Measurements from ENCODE around the gene CDC42BPA. TPM values are rescaled to one million over a fixed set of nuclear protein-coding genes. Genes with fewer than 3 reads are reported as not detected.

The CDC42BPA gene
- total and polyA plus RNA-seq, 2 of the 8 experiments (the other 6 are each of a cell fraction or from before 2014, with no cell fraction given), result 7.1 to 28.5 TPM

DNA sequence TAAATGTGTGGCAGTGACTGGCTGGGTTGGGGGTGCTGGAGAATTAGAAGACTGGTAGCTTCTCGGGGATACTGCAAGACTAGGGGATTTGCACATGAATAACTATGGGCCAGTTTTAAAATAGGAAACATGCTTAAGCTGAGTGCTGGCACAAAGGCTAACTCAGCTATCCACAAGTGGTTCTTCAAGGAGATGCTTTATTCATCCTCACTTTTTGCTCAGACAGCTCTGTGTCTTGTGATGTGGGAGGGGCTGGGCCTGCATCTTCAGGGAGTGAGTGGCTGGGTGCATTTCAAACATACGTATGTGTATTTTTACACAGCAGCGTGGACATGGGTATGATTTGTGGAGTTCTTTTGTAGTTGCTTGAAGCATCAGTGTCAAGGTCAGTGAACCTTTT, 375.9 kb downstream of the CDC42BPA start:
- CTCF ChIA-PET (ENCODE audit: partially characterized antibody), result interaction anchor here (1.0 kb wide), 1 partner anchor 35 kb away, joined by 3 read pairs; no protein-coding TSS in a partner anchor
- TF ChIP-seq, protein P1, sequence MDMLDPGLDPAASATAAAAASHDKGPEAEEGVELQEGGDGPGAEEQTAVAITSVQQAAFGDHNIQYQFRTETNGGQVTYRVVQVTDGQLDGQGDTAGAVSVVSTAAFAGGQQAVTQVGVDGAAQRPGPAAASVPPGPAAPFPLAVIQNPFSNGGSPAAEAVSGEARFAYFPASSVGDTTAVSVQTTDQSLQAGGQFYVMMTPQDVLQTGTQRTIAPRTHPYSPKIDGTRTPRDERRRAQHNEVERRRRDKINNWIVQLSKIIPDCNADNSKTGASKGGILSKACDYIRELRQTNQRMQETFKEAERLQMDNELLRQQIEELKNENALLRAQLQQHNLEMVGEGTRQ (IDR thresholded peaks at IDR 0.05; ENCODE audit: low read length), result no peak
- TF ChIP-seq JUND (IDR thresholded peaks at IDR 0.05; ENCODE audit: low read length) (no peak), SAP30 (IDR thresholded peaks at IDR 0.05; ENCODE audit: insufficient read depth, insufficient replicate concordance, low read length) (no peak), EGR1 (IDR thresholded peaks at IDR 0.05; ENCODE audit: borderline replicate concordance, low read depth, low read length) (no peak), HDAC2 (IDR thresholded peaks at IDR 0.05; ENCODE audit: borderline replicate concordance in 1 of 2, low read depth in 2 of 2, low read length in 2 of 2) (no peak), JUN (IDR thresholded peaks at IDR 0.05; ENCODE audit: low read depth, low read length) (no peak), RAD21 (IDR thresholded peaks at IDR 0.05 in 1 of 2, conservative IDR thresholded peaks at IDR 0.05 in 1 of 2; ENCODE audit: low read depth in 2 of 2, low read length in 2 of 2) (no peak), ZNF274 (IDR thresholded peaks at IDR 0.05; ENCODE audit: borderline replicate concordance, extremely low read depth, low read length) (no peak), FOSL1 (IDR thresholded peaks at IDR 0.05; ENCODE audit: insufficient read depth, low read depth, low read length) (no peak), TEAD4 (IDR thresholded peaks at IDR 0.05; ENCODE audit: low read depth, low read length) (no peak)
- TF ChIP-seq, protein P2, sequence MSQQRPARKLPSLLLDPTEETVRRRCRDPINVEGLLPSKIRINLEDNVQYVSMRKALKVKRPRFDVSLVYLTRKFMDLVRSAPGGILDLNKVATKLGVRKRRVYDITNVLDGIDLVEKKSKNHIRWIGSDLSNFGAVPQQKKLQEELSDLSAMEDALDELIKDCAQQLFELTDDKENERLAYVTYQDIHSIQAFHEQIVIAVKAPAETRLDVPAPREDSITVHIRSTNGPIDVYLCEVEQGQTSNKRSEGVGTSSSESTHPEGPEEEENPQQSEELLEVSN (IDR thresholded peaks at IDR 0.05), result no peak

More for the DNA sequence above, 375.9 kb downstream of the CDC42BPA start:
- Histone ChIP-seq H2BK120ac (replicated peaks; ENCODE audit: low read depth, low read length) (no peak overlapping the region), H3K4ac (replicated peaks; ENCODE audit: insufficient read length, low read depth, low read length) (no peak overlapping the region), H3K4me3 (ENCODE audit: extremely low read depth in 1 of 4, insufficient read depth in 2 of 4, low read depth in 3 of 4, low read length in 4 of 4) (no peak overlapping the region), H4K5ac (ENCODE audit: insufficient read length, low read depth, low read length) (no peak overlapping the region), H3K9me3 (ENCODE audit: insufficient read depth in 2 of 2, low read depth in 1 of 2, low read length in 1 of 2) (no peaks in the 10 kb centered on the region), H3K14ac (ENCODE audit: insufficient read length) (no peak overlapping the region), H3K36me3 (ENCODE audit: control insufficient read depth in 2 of 4, insufficient read depth in 4 of 4, low read length in 3 of 4) (no peaks in the 10 kb centered on the region), H2BK15ac (ENCODE audit: low read length) (no peak overlapping the region), H3K79me1 (ENCODE audit: low read depth, low read length) (peaks cover 10% of the 10 kb centered on the region), H3K4me1 (replicated peaks in 1 of 4; ENCODE audit: control insufficient read depth in 3 of 4, insufficient read depth in 4 of 4, low read length in 3 of 4) (peaks cover 2 to 11% (median 5%) of the 10 kb centered on the region in 4 experiments), H3K27me3 (replicated peaks in 1 of 4; ENCODE audit: control insufficient read depth in 3 of 4, extremely low read depth in 1 of 4, insufficient read depth in 3 of 4, low read length in 3 of 4) (peaks cover 0 to 2% (median 0%) of the 10 kb centered on the region in 4 experiments; a peak in 3 of 7 replicates), H3K4me2 (ENCODE audit: insufficient read depth in 1 of 2, low read depth in 2 of 2, low read length in 2 of 2) (peak overlapping the region; percentile 10 to 33; a peak in 2 of 4 replicates), H2AK5ac (ENCODE audit: low read depth, low read length) (no peak overlapping the region), H2BK20ac (ENCODE audit: low read length) (no peak overlapping the region), H4K20me1 (replicated peaks in 1 of 2; ENCODE audit: control insufficient read depth in 1 of 2, insufficient read depth in 2 of 2, low read length in 2 of 2) (peaks cover 1 to 3% of the 10 kb centered on the region in 2 experiments), H2BK5ac (ENCODE audit: low read depth, low read length) (no peak overlapping the region; the same call in 1 of the 2 replicates), H3K23ac (ENCODE audit: insufficient read length) (no peak overlapping the region), H3K9ac (replicated peaks in 1 of 4; ENCODE audit: extremely low read depth in 1 of 4, low read depth in 3 of 4, low read length in 3 of 4) (no peak overlapping the region), H3K27ac (ENCODE audit: low read depth, low read length) (no peak overlapping the region), H2AFZ (ENCODE audit: low read length) (no peak overlapping the region), H2BK12ac (ENCODE audit: low read depth, low read length) (no peak overlapping the region), H3K56ac (replicated peaks; ENCODE audit: insufficient read length, low read depth, low read length) (no peak overlapping the region), H3K18ac (ENCODE audit: extremely low read depth, low read length) (0 out of 2 replicates have a peak overlapping the region, but pooled peaks have one; percentile 24), H3K23me2 (ENCODE audit: low read depth, low read length) (peaks cover 9% of the 10 kb centered on the region), H4K8ac (ENCODE audit: extremely low read depth, insufficient read depth, low read length) (no peak overlapping the region), H3K79me2 (ENCODE audit: control insufficient read depth in 1 of 2, insufficient read depth in 2 of 2, low read length in 2 of 2) (peaks cover 0 to 62% of the 10 kb centered on the region in 2 experiments; a peak in 2 of 4 replicates), H4K91ac (replicated peaks; ENCODE audit: insufficient read length, low read length) (no peak overlapping the region)
- WGBS, 2 experiments (ENCODE audit: extremely low coverage in 1 of 2, insufficient coverage in 1 of 2, insufficient read length in 1 of 2, insufficient replicate concordance in 2 of 2, low coverage in 1 of 2, low lambda C conversion rate in 2 of 2, missing lambda C conversion rate in 1 of 2), result 81% methylated on average over 3 of the region's 3 CpGs; no CpG with 5 or more reads in 1 of the 2 experiments
- POLR2A ChIA-PET (ENCODE audit: partially characterized antibody), result interaction anchor here (1.4 kb wide), 1 partner anchor 12 kb away, joined by 3 read pairs; no protein-coding TSS in a partner anchor
- FAIRE-seq, result no peak
- DNase-seq (ENCODE audit: low read depth in 1 of 2, low spot score in 2 of 2), result no peak

Measured in H1 (cell line).